ENCODE measurements around the gene CLN6.

DNA sequence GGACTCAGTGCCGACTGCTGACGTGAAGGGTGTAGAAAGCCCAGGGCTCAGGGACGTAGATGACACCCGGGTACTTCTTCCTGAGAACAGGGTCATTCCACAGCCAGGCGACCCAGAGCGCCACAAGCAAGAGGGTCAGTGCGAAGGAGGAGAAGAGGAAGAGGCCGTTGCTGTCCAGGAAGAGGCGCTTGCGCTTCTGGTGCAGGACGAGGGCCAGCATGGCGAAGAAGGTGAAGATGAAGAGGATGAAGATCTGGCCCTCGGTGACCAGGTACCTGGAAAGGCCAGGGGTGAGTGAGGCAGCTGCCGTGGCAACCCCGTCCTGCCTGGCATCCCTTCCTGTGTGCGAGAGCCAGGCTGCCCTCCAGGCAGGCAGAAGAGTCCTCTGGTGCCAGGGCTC lies 21.4 kb downstream of the CLN6 start:
- TF ChIP-seq, protein P1, sequence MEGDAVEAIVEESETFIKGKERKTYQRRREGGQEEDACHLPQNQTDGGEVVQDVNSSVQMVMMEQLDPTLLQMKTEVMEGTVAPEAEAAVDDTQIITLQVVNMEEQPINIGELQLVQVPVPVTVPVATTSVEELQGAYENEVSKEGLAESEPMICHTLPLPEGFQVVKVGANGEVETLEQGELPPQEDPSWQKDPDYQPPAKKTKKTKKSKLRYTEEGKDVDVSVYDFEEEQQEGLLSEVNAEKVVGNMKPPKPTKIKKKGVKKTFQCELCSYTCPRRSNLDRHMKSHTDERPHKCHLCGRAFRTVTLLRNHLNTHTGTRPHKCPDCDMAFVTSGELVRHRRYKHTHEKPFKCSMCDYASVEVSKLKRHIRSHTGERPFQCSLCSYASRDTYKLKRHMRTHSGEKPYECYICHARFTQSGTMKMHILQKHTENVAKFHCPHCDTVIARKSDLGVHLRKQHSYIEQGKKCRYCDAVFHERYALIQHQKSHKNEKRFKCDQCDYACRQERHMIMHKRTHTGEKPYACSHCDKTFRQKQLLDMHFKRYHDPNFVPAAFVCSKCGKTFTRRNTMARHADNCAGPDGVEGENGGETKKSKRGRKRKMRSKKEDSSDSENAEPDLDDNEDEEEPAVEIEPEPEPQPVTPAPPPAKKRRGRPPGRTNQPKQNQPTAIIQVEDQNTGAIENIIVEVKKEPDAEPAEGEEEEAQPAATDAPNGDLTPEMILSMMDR (IDR thresholded peaks at IDR 0.05) = no peak
- no peak for TF ChIP-seq POLR2A (IDR thresholded peaks at IDR 0.05; ENCODE audit: low read depth)

All from esophagus muscularis mucosa (tissue), 3 donors.